NCI-H2081 (cell line): ENCODE measurements around the gene TEF.

ENCODE experiments used
- DNase-seq, 2 experiments: peaks; one replicate each; lab custom pipeline; 2025; lab: John Stamatoyannopoulos, UW

Gene TEF, protein sequence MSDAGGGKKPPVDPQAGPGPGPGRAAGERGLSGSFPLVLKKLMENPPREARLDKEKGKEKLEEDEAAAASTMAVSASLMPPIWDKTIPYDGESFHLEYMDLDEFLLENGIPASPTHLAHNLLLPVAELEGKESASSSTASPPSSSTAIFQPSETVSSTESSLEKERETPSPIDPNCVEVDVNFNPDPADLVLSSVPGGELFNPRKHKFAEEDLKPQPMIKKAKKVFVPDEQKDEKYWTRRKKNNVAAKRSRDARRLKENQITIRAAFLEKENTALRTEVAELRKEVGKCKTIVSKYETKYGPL

DNA sequence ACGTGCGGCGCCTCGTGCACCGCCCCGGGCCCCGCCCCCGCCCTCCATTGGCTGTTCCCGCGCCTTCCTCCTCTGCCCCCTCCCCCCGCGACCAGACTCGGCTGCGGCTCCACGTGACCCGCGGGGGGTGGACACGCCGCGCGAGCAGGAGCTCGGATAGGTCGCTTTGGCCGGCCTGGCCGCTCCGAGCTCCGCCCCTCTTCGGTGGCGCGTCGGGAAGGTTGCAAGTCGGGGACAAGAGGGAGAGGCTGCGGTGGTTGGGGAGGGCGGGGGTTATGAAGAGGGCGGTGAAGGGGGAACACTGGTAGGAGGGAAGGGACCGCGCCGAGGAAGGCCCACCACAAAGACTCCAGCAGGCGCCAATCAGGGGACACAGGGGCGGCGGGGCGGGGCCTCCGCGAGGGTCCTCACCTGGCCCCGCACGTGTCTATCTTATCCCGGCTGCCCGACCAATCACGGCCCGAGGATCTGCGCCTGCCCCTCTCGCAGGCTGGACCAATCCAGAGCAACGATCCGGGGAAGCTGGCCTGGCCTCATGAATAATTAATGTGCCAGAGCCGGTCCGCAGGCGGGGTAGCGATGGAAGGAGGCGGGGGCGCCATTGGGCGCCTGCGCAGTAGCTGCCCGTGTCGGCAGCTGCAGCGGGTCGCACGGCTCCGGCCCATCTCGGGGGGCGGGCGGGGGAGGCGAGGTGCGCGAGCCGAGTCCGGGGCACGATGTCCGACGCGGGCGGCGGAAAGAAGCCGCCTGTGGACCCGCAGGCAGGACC, at the start of gene TEF:
Gene TEF, plus strand, starts transcription at position 614 of the 769 bp plus-strand sequence. Its CDS starts 103 bp downstream, at position 717.
- peak; percentile 95 to 96 for DNase-seq

DNA sequence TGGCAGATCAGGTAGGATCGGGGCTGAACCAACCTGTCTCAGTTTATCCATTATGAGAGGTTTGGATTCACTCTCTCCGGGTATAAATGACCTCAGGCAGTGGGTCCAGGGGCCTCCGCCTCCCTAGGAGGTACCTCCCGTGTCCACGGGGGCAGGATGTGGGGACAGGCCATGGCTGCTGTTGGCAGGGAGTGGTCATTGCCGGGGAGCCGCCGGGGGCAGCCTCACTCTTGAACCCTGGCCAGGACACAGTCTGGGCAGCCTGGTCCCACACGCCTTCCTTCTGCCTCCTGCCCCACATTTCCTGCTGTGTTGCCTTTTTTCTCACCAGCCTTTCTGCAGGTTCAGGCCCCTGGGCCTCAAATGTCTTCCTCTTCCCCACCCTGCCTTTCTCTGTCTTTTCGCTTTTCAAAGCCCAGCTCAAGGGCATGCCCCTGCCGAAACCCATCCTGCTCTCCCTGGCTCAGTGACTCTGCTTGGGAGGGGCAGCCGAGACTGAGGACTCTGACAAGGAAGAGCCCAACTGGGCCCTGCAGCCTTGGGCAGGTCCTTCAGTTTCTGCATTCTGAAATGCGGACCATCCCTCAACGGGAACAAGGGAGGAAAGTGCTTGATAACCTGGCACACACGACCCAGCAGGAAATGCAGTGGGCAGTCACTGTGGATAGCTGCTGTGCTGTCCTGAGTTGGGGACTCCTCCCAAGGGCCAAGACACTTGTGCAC, 49.4 kb upstream of the TEF start:
- DNase-seq = no peak

DNA sequence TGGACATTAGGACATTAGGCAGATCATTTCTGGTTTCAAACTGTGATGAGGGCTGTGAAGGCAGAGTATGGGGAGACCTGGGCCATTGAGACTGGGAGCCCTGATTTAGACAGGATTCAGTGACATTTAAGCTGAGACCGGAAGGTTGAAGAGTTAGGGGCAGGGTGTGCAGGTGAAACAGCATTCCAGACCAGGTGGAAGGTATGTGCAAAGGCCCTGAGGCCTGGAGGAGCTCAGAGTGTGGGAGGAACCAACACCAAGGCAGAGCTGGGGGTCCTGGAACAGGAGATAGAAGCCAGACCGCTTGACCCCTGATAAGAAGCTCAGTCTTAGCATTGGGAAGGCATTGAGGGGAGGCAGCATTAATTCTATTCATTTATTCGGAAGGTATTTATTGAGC, 47.9 kb upstream of the TEF start:
- DNase-seq = no peak

DNA sequence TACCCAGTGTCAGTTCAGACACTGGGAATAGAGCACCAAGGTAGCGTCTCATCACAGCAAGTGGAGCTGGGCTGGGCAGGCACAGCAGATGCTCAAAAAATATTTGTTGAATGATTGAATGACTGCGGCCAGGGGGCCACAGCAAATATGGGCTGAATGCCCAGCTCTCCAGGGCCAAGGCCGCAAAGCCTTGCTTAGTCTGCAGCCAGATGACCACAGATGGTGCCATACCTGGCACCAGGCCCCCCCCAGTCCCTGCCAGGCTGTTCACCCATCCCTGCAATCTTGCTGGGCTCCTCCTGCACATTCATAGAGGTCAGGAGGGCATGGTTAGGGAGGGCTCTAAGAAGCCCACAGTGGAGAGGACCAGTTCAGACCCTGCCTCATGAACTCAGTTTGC, 47.5 kb upstream of the TEF start:
- no peak for DNase-seq

DNA sequence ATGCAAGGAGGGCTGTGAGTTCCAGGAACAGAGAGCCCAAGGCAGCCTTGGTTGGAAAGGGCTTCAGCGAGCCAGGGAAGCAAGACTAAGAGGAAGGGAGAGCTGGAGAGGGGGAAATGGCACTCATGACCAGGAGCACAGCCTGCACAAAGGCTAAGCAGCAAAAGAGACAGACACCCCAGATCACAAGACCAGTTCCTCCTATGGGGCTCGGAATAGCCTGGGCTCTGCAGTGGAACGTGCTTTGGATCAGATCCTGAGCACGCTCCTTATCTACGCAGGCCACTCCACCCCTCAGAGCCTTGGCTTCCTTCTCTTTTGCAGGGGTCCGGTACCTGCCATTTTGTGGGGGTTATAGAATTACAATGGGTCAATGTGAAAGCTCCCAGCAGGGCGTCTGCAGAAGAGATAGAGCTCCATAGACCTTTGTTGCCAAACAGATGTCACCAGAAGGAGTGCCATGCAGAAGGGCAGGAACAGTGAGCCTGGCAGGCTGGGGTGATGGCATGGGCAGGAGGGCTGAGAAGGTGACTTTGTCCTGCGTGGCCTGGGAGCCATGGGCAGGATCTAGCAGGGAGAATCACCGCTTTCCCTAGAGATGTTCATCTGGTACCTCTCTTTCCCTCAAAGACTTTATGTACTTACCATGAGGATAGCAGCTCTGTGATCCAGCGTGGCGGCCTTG, 46.6 kb upstream of the TEF start:
- DNase-seq = no peak

DNA sequence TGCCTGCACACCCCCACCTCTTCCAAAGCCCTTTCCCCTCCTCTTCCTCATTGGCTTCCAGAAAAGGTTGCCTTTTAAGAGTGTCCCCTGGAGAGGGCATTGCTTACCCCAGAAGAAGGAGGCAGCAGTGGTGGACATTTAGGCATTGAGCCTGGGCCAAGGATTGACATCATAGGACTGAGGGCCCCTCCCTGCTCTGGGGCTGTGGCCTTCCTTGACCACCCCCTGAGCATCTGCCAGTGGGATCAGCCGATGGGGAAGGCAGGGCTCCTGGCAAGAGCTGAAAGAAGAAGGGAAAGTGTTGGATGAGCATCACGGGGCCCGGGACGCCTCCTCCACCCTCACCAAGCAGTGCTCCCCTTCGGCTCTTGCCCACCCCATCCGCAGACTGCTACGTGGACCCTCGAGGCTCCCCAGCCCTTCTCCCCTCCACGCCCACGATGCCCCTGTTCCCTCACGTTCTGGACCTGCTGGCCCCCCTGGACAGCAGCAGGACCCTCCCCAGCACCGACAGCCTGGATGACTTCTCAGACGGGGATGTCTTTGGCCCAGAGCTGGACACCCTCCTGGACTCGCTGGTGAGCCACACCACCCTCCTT, 43.0 kb upstream of the TEF start:
- DNase-seq = no peak

DNA sequence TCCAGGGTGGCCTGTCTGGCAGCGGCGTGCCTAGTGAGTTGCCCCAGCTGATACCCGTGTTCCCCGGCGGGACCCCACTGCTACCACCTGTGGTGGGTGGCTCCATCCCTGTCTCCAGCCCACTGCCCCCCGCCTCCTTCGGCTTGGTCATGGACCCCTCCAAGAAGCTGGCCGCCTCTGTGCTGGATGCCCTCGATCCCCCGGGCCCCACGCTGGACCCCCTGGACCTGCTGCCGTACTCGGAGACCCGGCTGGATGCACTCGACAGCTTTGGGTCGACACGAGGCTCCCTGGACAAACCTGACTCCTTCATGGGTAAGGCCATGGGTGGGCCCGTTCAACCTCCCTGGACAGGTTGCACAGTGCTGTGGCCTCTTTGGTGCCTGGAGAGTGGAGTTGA, 41.9 kb upstream of the TEF start:
- no peak for DNase-seq

DNA sequence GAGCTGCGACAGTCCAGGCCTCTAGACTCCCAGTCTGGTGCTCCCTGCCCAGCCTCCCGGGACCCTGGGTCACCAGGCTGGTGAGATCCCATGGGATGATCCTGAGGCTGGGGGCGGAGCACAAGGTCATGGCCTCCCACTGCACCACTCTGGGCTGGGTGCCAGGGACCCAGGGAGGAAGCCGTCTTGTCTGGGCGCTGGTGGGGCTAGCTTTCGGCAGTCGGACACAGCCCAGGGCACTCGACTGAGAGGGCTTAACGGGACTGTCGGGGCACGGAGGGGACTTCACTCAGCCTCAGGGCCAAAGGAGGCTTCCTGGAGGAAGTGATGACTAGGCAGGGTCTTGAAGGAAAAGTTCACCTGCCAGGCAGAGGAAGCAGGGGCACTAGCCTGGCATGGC, 41.4 kb upstream of the TEF start:
- no peak for DNase-seq

DNA sequence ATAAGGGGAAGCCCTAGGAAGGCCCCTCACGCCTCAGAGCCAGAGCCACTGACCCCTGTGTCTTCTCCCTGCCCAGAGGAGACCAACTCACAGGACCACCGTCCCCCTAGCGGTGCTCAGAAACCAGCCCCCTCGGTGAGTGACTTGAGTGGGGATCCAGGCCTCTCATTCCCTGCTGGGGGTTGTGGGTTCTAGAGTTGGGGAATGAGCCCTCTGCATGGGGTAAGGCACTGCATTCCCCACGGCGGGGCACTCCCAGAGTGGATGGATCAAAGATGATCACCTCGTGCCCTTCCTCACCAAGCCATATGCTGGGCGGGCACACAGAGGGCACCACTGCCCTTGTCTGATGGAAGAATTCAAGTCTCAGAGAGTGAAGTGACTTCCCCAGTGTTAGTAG, 40.7 kb upstream of the TEF start:
- DNase-seq = no peak

DNA sequence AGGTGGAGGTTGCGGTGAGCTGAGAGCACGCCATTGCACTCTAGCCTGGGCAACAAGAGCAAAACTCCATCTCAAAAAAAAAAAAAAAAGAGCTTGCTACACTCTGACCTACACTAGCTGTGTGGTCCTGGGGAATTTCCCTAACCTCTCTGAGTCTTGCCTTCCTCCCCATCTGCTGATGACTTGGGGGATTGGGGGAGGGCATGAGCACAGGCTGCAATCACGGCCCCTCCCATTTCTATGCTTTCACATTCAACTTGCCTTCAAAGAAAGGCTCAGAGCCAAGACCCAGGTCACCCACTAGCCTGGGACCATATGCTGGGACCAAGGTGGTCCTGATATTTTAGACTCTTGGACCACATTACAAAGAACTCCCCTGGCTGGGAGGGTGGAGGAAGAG, 39.8 kb upstream of the TEF start:
- DNase-seq = no peak

DNA sequence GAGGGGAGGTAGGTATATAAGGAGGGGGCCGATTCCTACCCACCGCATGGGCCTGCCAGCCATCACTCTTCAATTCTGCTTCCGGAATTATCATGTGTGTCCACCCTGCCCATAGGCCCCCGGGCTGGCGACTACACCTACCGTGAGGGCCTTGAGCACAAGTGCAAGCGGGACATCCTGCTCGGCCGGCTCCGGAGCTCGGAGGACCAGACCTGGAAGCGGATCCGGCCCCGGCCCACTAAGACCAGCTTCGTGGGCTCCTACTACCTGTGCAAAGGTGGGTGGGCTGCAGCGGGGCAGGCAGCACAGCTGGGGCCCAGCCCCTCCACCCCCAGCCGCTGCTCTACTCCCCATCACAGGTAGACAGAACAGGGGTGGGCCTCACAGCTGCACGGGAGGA, 38.4 kb upstream of the TEF start:
- DNase-seq = no peak

DNA sequence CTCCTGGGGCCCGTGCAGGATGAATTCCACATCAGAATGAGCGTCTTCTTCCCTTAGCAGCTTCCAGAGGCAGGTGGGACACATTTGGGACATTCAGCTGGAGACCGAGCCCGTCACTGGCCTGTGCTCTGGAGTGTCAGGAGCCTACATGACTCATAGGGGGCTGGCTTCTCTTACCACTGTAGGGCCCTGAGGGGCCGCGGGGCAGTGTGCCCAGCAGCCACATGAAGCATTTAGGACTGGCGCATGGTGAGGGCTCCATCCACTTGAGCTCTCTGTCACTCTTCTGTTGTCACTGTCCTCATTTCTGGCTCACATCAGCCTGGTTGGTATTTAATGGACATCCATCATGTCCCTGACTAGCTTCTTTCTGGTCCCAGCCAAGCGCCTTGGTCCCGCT, 38.0 kb upstream of the TEF start:
- no peak for DNase-seq

DNA sequence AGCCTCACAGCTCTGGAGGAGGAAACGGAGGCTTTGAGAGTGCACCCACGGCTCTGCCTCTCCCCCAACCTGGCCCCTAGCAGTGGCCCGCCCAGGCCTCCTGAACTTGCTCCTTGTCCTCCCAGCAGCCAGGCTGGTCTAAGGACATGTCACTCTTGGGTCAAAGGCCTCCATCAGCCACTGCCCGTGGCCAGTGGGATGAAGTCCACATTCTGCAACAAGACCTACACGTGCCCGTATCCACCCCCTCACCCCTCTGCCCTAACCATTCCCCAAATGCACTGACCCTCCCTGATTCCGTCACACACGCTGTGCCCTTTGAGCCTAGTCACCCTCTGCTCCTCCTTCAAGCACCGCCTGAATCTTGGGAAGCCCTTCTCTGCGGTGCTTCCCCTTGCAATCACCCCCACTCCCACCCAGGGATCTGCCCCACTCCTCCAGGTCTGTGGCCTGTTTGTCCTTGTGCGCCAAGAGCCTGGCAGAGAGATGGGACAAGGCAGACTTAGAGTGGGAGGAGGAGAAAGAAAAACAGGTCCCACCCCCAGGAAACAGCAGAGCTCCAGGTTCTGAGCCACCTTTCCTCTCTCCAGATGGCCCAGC, 37.5 kb upstream of the TEF start:
- DNase-seq = no peak

DNA sequence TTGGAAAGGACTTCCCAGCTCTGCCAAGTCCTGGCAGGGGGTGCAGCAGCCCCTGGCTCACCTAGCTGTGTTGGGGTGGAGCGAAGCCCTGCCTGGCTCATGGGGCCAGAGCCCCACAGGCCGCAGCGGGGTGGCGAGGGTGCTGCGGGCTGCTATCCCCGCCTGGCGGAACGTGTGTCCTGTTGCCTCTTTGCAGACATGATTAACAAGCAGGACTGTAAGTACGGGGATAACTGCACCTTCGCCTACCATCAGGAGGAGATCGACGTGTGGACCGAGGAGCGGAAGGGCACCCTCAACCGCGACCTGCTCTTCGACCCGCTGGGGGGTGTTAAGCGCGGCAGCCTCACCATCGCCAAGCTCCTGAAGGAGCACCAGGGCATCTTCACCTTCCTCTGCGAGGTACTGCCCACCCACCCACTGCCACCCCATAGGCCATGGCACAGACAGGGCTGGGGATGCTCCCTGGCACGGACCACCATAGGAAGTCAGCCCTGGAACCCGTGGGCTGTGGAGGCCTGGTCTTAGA, 35.9 kb upstream of the TEF start:
- DNase-seq = no peak

DNA sequence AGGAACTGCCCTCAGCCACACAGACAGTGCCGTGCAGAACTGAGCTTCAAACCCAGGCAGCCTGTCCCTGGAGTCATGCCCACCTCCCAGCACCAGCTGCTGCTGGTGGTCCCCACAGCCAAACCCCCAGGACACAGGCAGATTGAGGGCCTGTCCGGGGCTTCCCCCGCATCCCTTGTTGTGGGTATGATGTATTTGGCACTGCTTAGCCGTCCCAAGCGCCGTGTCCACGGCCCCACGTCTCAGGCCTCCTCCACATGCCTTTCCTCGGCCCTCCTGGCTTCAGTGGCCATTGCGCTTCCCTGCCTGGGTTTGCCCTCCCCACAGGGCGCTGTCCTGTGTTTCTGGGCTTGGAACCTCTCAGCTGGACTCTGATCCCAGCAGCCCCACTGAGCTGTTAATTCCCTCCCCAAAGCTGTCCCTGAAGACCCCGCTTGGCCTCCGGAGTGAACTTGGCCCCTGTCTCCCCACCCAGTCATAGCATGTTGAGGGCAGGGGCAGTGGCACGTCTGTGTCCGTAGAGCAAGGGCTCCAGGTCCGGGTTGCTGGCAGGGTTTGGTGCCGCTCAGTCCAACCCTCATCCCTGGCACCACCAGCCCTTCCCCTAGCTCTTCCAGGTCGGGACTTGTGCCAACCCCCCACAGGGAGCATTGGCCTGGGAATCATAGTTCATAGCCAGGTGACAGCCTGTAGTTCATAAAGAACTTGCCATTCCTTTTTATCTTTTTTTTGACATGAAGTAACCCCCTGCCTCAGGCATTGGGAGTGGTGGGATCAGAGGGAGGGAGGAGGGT, 34.5 kb upstream of the TEF start:
- DNase-seq = no peak

DNA sequence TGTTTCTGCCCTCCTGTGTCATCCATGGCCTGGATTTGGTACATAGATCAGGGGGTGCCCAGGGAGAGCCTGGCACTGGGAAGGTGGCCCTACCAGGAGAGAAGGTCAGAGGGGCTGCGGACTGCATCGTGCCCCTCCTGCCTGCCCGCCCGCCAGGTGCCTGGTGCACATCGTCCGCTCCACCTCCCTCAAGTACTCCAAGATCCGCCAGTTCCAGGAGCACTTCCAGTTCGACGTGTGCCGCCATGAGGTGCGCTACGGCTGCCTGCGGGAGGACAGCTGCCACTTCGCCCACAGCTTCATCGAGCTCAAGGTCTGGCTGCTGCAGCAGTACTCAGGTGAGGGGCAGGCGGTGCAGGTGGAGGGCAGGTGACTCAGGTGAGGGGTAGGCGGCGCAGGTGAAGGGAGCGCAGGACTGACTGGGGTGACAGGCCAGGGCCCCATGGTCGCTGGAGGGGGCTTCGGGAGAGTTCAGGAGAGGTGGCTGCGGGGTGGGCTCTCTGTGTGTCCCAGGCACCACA, 32.7 kb upstream of the TEF start:
- no peak for DNase-seq

DNA sequence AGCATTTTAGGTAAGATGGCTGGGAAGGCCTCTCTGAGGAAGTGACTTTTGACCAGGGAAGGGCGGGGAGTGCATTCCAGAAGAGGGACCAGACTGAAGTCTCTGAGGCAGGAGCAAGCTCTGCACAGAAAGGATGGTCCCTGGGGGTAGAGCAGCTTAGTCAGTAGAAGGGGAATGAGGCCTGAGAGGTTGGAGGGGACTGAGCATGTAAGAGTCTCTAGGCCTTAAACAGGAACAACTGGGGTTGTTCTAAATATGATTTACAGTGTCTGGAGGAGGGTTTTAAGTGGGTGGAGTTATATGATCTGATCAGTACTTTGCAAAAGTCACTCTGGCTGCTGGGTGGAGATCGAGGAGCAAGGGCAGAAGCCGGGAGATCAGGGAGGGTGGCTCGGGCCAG, 31.7 kb upstream of the TEF start:
- no peak for DNase-seq

DNA sequence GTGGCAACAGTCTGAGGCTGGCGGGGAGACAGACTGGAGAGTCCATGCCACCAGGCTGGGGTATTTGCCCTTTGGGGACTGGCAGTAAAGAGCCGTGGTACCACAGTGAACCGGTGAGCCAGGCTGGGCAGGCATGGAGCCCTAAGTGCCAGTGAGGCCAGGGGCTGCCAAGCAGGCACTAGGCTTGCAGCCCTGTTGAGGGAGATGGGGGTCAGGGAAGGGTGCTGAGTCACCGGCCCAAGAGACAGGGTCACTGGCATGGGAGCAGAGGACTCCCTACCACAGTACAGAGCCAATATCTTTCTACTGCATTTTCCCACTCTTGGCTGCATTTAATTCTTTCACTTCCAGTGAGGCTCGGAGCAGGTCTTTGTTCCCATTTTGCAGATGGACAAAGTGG, 30.7 kb upstream of the TEF start:
- no peak for DNase-seq

DNA sequence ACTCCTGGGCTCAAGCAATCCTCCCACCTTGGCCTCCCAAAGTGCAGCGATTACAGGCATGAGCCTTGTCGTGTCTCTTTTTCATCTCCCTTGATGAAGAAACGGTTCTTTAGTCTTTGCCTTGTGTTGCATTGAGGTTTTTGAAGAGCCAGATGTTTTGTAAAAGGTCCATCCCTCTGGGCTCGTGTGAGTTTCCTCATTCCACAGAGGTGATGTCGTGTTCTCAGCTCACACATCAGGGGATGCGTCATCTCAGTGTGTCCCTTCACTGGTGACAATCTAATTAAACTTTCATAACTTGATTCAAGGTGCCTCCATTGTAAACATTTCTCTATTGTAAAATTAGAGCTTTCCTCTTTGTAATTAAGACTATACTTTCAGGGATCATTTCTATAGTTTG, 29.7 kb upstream of the TEF start:
- DNase-seq = no peak

DNA sequence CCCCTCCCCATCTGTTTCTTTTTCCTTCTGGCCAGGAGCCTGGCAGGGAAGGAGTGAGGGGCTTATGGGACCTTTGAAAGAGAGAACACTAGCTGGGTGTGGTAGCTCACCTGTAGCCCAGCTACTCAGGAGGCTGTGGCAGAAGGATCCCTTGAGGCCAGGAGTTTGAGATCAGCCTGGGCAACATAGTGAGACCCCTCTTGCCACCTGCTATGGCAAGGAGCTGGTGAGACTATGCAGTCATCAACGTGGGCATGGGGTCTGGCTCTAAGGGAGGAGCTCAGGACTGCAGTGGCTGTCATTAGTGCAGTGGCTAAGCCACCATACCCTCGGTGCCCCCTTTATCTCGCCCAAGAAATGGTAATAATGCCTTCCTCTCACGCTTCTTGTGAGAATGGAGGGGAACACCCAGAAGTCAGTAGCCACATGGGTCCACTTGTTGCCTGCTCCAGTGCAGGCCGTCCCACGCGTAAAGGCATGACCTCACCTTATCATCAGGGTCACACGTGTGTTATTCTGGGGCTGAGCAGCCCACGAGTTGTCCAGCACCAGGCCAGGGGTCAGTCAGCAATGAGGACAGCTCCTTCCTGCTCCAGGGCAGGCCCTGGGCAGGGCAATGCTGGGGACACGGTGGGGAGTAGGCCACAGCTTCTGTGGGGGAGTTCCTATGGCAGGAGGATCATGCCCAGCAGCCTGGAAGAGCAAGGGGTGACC, 27.7 kb upstream of the TEF start:
- DNase-seq = no peak
